Fibroblast of the aortic adventitia (primary cell): ENCODE results near the gene NXN. TPM values are rescaled to one million over a fixed set of nuclear protein-coding genes. Genes with fewer than 3 reads are reported as not detected.
A peak's percentile ranks its signal among the peaks of the same experiment; 100 is the strongest.

Experiments
- DNase-seq: peaks from one replicate; pipeline ENCODE4 v3.0.0-alpha.2; 2010; ENCODE audit warnings: low read depth
- H3K4me3 ChIP-seq: 2 replicates; pipeline ENCODE4 v1.5.1; 2011; ENCODE audit warnings: low read depth, mild to moderate bottlenecking, control low read depth, low read length, moderate library complexity
- total RNA-seq: library from RNA; depleted of rRNA; stranded (reverse); fragments of >200 nt; gene quantifications from 2 replicates; pipeline ENCODE4 v1.2.3, GENCODE V29; 2012; ENCODE audit warnings: low replicate concordance
- TF ChIP-seq, protein P1 (sequence below): IDR thresholded peaks from 2 replicates; pipeline ENCODE4 v1.5.1; 2011; ENCODE audit warnings: mild to moderate bottlenecking, low read length, control low read depth, inconsistent platforms; ENCODE audit not compliant: insufficient read depth

Gene NXN
- total RNA-seq, 1 donor, result 18.1 TPM

DNA sequence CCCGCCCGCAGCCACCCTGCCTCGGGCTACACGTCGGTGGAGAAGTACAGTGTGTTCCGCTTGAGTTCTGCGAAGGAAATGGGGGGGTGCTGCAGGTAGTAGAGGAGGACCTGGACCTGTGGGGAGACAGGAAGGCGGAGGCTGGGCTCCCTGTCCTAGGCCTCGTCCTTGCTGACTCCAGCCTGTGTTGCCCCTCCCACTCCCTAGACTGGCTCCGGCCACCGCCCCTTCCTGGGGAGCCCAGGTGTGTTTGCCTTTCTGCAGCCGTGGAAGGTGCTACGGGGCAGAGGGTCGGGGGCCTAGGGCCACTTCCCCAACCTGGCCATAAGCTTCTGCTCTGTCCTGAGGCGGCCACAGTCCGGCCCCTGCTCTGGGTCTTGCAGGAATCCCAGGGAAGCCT, 26.5 kb upstream of the NXN start:
- H3K4me3 ChIP-seq, result no peak overlapping the region
- DNase-seq, result no peak
- TF ChIP-seq, protein P1, sequence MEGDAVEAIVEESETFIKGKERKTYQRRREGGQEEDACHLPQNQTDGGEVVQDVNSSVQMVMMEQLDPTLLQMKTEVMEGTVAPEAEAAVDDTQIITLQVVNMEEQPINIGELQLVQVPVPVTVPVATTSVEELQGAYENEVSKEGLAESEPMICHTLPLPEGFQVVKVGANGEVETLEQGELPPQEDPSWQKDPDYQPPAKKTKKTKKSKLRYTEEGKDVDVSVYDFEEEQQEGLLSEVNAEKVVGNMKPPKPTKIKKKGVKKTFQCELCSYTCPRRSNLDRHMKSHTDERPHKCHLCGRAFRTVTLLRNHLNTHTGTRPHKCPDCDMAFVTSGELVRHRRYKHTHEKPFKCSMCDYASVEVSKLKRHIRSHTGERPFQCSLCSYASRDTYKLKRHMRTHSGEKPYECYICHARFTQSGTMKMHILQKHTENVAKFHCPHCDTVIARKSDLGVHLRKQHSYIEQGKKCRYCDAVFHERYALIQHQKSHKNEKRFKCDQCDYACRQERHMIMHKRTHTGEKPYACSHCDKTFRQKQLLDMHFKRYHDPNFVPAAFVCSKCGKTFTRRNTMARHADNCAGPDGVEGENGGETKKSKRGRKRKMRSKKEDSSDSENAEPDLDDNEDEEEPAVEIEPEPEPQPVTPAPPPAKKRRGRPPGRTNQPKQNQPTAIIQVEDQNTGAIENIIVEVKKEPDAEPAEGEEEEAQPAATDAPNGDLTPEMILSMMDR, result no peak

DNA sequence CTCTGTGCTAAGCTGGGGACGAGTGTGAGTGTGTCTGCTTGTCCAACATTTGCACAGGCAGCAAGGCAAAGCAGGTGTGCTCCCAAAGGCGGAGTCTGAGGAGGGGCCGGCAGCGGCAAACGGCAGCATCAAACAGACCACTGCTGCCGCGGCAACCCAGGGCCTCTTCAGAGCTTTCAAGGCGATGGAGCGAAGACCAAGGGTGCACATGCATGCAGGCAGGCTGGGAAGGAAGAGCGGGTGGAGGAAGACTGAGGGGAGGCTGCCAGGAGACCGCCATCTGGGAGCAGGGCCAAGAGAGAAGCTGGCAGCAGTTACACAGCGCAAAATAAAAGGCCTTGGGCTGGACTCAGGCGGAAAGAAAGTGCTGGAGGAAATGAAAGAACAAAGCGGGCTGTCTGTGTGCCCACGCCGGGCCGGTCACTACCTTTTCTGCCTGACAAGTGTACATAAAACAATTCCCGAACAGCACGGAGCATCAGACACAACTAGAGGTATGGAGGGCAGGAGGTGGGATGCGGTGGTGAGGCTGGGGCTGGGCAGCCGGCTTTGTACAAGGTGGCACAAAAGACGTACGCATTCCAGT, 25.9 kb upstream of the NXN start:
- peak; percentile 74 for DNase-seq
- TF ChIP-seq, protein P1, result no peak
- no peak overlapping the region for H3K4me3 ChIP-seq

DNA sequence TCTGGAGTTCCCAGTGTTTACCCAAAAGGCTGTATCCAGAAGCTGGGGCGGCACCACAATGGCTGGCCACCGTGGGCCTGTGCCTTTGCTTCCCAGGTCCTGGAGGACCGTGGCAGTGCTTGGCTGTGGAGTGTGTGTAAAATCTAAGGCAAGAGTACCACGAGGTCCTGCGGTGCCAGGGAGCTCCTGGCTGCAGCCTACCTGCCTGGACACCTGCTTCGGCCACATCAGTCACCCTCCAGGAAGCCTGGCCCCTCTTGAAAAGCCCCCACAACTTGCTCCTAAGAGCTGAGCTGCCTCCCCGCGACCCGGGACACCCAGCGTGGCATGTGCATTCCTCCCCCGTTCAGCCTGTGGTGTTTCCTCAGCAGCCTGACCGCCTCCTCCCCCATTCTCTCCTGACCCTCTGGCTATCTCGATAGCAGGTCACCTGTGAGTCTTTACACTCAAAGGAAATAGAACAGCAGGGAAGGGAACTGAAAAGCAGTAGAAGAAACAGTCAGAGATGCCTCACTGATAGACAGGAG, 25.3 kb upstream of the NXN start:
- H3K4me3 ChIP-seq, result no peak overlapping the region
- TF ChIP-seq, protein P1, result no peak
- no peak for DNase-seq

DNA sequence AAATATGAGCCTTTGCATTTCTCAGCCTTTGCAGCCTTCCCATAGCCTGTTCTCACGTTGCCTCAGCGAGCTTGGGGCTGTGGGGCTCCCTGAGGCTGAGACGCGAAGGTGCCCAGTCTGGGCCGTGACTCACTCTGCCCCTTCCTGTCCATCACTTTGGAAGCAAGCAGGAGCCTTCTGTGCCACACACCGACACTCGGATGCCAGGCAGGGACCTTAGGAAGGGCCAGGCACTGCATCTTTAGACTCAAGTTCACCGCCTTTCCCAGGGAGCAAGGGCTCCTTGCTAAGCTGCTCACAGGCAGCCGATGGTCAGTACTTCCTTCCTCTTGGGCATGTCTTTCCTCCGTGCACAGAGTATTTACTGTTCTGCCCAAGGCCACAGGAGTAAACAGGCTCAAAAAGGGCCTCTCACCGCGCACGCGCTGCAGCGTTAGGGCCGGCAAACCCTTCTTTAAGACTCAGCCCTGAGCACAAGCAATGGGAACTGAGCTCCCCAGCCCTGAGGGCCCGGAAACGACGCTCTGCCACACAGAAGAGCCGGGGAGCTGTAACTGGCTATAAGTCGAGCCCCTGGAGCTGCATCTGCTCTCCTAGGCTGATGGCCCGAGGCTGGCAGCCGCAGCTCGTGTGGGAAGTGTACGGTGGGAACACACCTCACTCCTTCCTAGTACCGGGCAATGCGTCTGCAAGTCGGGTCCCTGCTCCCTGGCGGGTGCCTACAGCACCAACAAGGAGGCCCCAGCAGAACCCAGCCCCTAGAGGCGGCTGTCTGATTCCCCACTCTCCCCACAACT, 24.6 kb upstream of the NXN start:
- no peak overlapping the region for H3K4me3 ChIP-seq
- TF ChIP-seq, protein P1, result no peak
- no peak for DNase-seq

DNA sequence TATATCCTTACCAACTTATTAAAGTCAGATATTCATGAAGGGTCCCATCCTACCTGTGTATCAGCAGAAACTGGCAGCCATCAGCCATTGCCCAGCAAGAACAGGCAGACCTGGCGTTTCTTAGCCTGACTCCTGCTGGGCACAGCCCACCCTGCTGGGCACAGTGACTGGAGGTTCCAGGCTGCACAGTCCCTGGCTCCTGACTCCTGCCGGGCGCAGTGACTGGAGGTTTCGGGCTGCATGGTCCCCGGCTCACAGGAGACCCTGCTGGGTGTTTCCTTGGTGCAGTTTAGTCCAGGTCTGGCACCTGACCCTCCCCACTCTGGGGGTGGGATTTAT, 24.0 kb upstream of the NXN start:
- TF ChIP-seq, protein P1, result no peak
- H3K4me3 ChIP-seq, result no peak overlapping the region
- DNase-seq, result no peak

DNA sequence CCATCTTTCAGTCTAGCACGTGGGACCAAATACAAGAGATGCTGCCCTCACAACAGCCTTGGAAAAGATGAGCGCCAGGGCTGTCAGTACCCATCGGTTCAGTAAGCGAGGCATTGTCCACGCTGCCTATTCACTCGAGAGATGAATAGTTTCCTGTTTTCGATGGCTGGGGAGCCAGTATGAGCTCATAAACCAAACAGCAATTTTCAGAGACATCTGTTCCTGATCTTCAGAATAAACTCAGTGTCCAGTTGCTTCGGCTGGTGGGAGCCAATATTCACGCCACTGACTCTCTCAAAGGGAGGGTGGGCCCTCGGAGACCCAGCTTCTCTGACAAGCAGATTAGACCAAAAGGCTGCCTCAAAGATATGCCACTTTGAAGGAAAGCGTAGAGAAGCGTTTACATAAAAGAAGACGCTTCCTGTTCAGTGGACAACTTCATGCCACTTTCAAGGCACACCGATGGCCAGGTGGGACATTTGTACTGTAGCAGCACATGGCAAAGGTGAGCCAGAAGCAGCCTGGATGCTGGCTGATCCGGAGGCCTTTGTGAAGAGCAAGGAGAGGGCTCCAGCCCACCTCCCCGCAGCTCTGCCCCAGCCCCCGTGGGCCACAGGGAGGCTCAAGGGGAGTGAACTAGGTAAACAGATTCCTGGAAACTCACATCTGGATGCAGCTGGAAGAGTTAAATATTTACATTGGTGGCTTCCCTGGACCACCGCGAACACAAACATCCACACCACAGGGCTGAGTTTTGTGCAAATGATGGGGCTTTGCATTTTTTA, 23.4 kb upstream of the NXN start:
- TF ChIP-seq, protein P1, result no peak
- H3K4me3 ChIP-seq, result no peak overlapping the region
- peak; percentile 81 for DNase-seq
